SKM-1 (cell line): ENCODE results near the gene SPC24.
"Not testable (repeated sequence)": the region's sequence is repeated elsewhere in the genome, so short reads cannot be mapped to it uniquely, and the experiment has no call there.

Experiments
- DNase-seq: peaks from one replicate; lab custom pipeline; 2025; ENCODE audit not compliant: unreplicated experiment; lab: John Stamatoyannopoulos, UW

Gene SPC24

GRCh38 chr19:11131471-11131870, 24.1 kb downstream of the SPC24 start:
- no peak for DNase-seq

- DNase-seq = peak; percentile 84
Observed at GRCh38 chr19:11130824-11131455, 24.6 kb downstream of the SPC24 start.

GRCh38 chr19:11127905-11128304, 27.7 kb downstream of the SPC24 start:
- DNase-seq = no peak

- DNase-seq = peak; percentile 19
Observed at GRCh38 chr19:11125994-11126685, 29.4 kb downstream of the SPC24 start.

- DNase-seq = not testable (repeated sequence)
Observed at GRCh38 chr19:11124157-11124556, 31.4 kb downstream of the SPC24 start.

- DNase-seq = no peak
Observed at GRCh38 chr19:11123114-11123513, 32.5 kb downstream of the SPC24 start.

GRCh38 chr19:11121963-11122362, 33.6 kb downstream of the SPC24 start:
- DNase-seq = not testable (repeated sequence)

GRCh38 chr19:11116507-11116906, 39.1 kb downstream of the SPC24 start:
- no peak for DNase-seq

- DNase-seq = no peak
Observed at GRCh38 chr19:11115895-11116446, 39.6 kb downstream of the SPC24 start.

- no peak for DNase-seq
Observed at GRCh38 chr19:11115042-11115441, 40.5 kb downstream of the SPC24 start.

GRCh38 chr19:11113140-11113708, 42.4 kb downstream of the SPC24 start:
- no peak for DNase-seq

GRCh38 chr19:11111771-11112144, 43.8 kb downstream of the SPC24 start:
- no peak for DNase-seq

- DNase-seq = no peak
Observed at GRCh38 chr19:11111117-11111770, 44.3 kb downstream of the SPC24 start.

GRCh38 chr19:11108746-11109145, 46.8 kb downstream of the SPC24 start:
- no peak for DNase-seq

GRCh38 chr19:11106477-11106876, 49.1 kb downstream of the SPC24 start:
- no peak for DNase-seq

GRCh38 chr19:11105014-11105636, 50.5 kb downstream of the SPC24 start:
- DNase-seq = no peak

GRCh38 chr19:11103667-11104066, 51.9 kb downstream of the SPC24 start:
- DNase-seq = not testable (repeated sequence)

GRCh38 chr19:11102944-11103343, 52.6 kb downstream of the SPC24 start:
- DNase-seq = no peak

GRCh38 chr19:11101057-11101456, 54.5 kb downstream of the SPC24 start:
- DNase-seq = no peak

GRCh38 chr19:11100049-11100448, 55.5 kb downstream of the SPC24 start:
- no peak for DNase-seq

GRCh38 chr19:11098861-11099260, 56.7 kb downstream of the SPC24 start:
- DNase-seq = no peak
